DMS114 treated with DMSO at 0.1 percent for 48 hours (cell line): Measurements from ENCODE around the gene PPIL1.
"Not testable (repeated sequence)": the region's sequence is repeated elsewhere in the genome, so short reads cannot be mapped to it uniquely, and the experiment has no call there.

Experiments
- DNase-seq: peaks from one replicate; lab custom pipeline; 2025; ENCODE audit not compliant: unreplicated experiment; lab: John Stamatoyannopoulos, UW

The PPIL1 gene

GRCh38 chr6:36817176-36817817, 57.3 kb downstream of the PPIL1 start:
- no peak for DNase-seq

DNA sequence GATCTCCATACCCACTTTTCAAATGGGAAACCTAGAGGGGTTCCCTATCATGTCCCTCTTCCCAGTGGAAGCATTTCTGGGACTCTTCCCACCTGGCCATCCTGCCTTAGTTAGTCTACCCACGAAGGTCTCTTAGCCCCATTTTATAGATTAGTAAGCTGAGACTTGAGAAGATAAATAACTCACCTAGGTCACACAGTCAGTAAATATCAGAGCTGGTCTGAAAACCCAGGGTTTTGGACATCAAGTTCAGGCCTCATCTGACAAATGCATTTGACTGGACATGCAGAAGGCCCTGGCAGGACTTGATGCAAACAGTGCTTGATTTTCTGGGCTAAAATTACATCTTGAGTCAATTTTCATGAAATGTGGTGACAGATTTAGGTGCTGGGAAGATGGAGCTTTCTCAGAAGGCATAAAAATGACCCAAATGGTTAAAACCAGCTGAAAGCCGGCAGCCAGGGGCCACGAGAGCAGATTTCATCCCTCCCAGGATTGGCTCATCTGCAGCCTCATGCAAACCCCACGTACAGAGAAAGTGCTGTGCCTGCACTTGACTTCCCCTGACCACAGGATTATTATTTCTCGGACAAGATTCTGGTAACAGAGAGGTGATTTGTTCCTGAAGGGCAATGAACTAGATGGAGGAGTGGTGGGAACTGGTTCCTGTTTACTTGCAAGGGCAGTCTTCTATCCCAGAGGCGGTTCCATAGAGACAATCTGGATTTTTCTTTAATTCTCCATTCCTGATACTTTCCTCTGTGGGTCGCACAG, 58.5 kb downstream of the PPIL1 start:
- no peak for DNase-seq

DNA sequence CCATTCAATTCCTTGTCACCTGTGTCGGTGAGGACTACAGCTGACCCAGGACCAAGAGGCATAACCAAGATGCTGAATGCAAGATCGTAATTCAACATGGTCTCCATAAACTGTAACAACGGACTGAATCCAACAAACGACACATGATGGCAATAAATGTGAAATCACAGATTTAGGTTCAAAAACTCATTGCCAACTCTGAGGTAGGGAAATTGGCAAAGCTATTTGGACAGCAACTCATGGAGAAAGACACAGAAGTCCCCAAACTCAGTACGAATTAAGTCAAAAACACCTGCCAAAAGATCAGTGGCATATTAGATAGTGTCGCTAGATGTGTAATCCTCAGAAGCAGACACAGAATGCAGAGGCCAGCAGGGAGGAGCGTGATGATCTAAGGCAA, 60.4 kb downstream of the PPIL1 start:
- DNase-seq: no peak

DNA sequence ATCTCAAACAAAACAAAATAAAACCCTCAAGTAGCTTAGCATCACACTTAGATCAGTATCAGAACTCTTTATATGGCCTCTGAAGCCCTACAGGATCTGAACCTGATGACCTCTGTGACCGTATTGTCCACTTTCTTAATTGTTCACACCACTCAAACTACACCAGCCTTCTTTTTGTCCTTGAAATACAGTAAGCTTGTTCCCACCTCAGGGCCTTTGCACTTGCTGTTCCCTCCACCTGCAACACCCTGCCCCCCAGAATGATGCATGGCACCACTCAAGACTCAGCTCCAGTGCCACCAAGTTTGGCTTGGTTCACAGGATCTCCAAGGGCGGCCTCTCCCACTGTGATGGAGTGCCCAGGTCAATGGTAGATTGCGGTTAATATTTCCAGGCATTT, 61.1 kb downstream of the PPIL1 start:
- DNase-seq: no peak

- not testable (repeated sequence) for DNase-seq
Measured at GRCh38 chr6:36813047-36813446, 61.6 kb downstream of the PPIL1 start.

DNA sequence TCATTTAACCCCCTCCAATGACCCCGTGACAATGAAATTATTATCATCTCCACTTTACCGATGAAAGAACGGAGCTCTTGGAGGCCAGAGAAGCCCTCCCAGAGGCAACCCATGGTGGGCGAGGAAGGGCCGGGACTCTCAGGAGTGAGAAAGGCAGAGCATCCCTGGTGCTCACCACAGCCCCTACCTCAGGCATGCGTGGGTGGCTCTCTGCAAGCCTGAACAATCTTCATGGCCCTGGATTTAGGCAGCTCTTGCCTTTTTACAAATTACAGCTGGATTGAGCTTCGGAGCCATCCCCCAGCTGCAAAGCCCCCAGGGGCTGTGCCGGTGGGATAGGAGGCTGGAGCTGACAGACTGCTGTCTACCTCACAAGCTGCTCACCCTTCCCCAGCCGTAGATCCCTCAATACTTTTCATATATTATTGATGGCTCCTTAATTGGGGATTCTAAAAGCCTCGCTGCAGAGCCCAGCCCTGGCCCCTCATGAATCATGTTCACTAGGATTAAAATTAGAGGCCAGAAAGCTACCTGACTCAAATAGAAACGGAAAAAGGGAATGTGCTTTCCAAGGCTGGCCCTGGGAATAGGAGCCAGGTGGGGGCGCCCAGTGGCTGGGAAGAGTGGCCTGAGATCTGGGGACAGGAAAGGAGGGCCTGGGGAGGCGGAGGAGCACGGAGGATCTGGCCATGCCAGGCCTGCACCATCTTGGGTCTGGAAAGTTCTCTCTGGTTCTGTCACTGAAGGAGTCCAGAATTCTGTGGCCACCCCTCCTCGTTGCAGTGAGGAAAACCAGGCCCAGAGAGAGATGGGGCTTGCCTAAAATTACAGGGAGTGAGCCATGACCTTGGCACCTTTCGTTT, 64.4 kb downstream of the PPIL1 start:
- DNase-seq: no peak

GRCh38 chr6:36809156-36809555, 65.4 kb downstream of the PPIL1 start:
- DNase-seq: no peak

- no peak for DNase-seq
Measured at GRCh38 chr6:36808634-36809033, 66.0 kb downstream of the PPIL1 start.

DNA sequence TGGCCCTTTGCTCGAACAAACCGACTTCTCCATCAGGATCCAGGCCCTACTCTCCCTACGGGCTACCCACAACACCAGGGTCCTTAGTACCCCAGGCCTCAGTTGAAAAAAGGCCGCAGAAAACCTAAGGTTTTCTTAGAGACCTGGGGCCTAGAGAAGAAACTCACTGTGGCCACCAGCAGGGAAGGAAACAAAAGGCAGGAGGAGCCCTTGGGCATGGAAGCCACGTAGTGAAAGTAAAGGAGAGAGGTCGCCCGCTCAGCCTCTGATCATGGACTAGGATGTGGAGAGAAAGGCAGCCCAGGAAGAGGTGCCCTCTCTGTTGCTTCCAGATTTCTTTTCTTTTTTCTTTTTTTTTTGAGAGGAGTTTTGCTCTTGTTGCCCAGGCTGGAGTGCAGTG, 66.9 kb downstream of the PPIL1 start:
- no peak for DNase-seq

GRCh38 chr6:36807143-36807542, 67.5 kb downstream of the PPIL1 start:
- no peak for DNase-seq

GRCh38 chr6:36805917-36806316, 68.7 kb downstream of the PPIL1 start:
- DNase-seq: no peak

GRCh38 chr6:36805096-36805797, 69.4 kb downstream of the PPIL1 start:
- DNase-seq: no peak
